ENCODE data around the gene TPRG1L. TPM values are rescaled to one million over a fixed set of nuclear protein-coding genes. Genes with fewer than 3 reads are reported as not detected.

TPRG1L gene
- total RNA-seq, 2 donors from 2014 or later = 8.6 to 24.4 TPM

DNA sequence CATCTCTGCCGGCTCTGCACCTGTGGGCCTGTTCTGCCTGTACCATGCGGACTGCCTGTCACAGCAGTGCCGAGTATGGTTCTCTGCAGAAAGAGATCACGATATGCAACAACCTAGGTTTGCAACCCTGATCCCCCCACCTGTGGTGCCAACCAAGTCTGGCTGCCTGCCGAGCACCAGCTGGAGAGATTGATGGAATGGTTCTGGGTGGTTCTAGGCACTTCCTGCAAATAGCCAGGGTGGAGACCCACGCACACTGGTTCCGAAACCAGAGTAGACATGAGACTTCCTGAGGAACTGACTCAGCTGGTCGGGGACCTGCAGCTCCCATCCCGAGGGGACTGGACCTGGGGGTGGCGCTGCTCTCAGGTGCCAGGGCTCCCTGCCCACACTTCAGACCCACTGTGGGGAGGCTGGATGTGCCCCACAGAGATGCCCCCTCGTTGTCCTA is 5.4 kb downstream of the TPRG1L start:
- ATAC-seq = no peak
- no peak overlapping the region for H3K27ac ChIP-seq
- no peak for DNase-seq
- WGBS, 2 donors = 69 to 81% methylated on average over 9 to 11 of the region's 11 CpGs
- H3K9me3 ChIP-seq = no peaks in the 10 kb centered on the region
- H3K4me3 ChIP-seq = no peak overlapping the region
- peaks cover 0 to 15% of the 10 kb centered on the region in 2 donors for H3K36me3 ChIP-seq (replicated peaks in 1 of 2; ENCODE audit: insufficient read depth in 1 of 2, low read depth in 2 of 2)
- TF ChIP-seq, protein P1, sequence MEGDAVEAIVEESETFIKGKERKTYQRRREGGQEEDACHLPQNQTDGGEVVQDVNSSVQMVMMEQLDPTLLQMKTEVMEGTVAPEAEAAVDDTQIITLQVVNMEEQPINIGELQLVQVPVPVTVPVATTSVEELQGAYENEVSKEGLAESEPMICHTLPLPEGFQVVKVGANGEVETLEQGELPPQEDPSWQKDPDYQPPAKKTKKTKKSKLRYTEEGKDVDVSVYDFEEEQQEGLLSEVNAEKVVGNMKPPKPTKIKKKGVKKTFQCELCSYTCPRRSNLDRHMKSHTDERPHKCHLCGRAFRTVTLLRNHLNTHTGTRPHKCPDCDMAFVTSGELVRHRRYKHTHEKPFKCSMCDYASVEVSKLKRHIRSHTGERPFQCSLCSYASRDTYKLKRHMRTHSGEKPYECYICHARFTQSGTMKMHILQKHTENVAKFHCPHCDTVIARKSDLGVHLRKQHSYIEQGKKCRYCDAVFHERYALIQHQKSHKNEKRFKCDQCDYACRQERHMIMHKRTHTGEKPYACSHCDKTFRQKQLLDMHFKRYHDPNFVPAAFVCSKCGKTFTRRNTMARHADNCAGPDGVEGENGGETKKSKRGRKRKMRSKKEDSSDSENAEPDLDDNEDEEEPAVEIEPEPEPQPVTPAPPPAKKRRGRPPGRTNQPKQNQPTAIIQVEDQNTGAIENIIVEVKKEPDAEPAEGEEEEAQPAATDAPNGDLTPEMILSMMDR (IDR thresholded peaks at IDR 0.05) = no peak
- no peak for TF ChIP-seq POLR2A (IDR thresholded peaks at IDR 0.05)
- no peaks in the 10 kb centered on the region for H3K27me3 ChIP-seq
- peaks cover 9% of the 10 kb centered on the region for H3K4me1 ChIP-seq
- intact Hi-C loops (cut with DNase I) = no loop called here

DNA sequence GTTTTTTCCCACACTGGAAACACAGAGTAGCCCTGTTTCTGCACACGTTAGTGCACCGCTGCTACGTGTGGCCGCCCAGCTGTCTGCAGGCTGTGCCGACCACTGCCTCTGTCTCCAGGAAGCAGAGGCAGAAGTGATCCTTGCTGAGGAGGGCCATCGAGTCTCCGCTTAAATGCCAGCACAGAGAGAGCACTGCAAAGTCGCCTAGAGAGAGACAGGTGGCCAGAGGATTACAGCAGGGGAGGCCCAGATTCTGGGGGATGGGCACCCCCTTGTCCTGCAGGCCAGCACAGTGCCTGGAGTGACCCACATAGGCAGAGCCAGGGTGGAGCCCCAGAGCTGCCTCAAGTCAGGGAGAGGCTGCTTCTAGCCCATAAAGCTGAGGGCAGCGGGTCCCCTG is 6.1 kb downstream of the TPRG1L start:
- intact Hi-C loops (cut with DNase I) = no loop called here

DNA sequence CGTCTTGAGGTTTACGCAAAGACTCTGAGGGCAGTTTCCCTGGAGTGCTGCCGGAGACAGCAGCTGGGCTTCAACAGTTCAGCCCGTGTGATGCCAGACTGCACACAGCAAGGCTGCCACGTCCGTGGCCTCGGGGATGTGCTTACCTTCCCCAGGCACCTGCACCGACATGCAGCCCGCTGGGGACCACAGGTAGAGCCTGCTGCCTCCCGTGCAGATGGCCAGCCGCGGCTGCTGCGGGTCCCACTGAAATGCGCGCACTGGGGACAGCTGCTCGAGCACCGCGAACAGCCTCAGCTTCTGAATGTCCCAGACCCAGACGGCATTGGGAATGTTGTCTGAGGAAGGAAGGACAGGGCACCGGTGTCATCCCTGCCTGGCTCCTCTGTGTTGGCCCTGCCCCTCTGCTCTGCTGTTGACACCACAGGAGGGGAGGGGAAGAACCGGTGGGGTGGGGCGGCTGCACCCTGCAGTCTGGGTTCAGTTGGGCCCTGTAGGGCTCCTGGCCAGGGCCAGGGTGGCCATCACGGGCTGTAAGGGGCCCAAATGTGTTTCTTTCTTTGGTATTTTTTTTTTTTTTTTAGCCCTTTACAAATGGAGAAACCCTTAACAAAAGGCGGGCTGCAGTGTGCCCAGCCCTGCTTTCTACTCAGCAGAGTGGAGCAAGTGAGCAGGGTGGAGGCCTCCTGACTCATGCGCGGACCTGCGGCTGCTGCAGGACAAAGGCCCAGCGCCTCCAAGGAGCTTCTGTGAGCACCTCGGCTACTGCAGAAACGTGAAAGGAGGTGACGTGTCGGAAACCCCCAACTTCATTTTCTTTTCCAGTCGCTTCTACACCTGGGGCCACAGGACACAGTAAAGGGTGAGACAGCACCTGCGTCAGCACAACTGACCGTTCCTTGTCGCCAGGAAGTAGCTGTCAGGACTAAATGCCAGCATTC is 6.8 kb downstream of the TPRG1L start:
- no peaks in the 10 kb centered on the region for H3K9me3 ChIP-seq
- peaks cover 0 to 27% of the 10 kb centered on the region in 2 donors for H3K36me3 ChIP-seq (replicated peaks in 1 of 2; ENCODE audit: insufficient read depth in 1 of 2, low read depth in 2 of 2)
- 92 to 96% methylated on average over 23 to 35 of the region's 36 CpGs for WGBS, 2 donors
- ATAC-seq = no peak
- DNase-seq = no peak
- H3K27ac ChIP-seq = no peak overlapping the region
- H3K4me3 ChIP-seq = no peak overlapping the region
- TF ChIP-seq, protein P1 (IDR thresholded peaks at IDR 0.05) = no peak
- no peak for TF ChIP-seq POLR2A (IDR thresholded peaks at IDR 0.05)
- H3K27me3 ChIP-seq = no peaks in the 10 kb centered on the region
- no peaks in the 10 kb centered on the region for H3K4me1 ChIP-seq
- intact Hi-C loops (cut with DNase I) = no loop called here

More for the DNA sequence above, 6.1 kb downstream of the TPRG1L start:
- Histone ChIP-seq H3K9me3 (no peaks in the 10 kb centered on the region), H3K4me3 (no peak overlapping the region), H3K36me3 (replicated peaks in 1 of 2; ENCODE audit: insufficient read depth in 1 of 2, low read depth in 2 of 2) (peaks cover 0 to 22% of the 10 kb centered on the region in 2 donors), H3K4me1 (peaks cover 3% of the 10 kb centered on the region), H3K27ac (no peak overlapping the region), H3K27me3 (no peaks in the 10 kb centered on the region)
- no peak for ATAC-seq
- WGBS, 2 donors = 72 to 77% methylated on average over 7 to 9 of the region's 9 CpGs
- no peak for DNase-seq
- TF ChIP-seq, protein P1 (IDR thresholded peaks at IDR 0.05) = no peak
- TF ChIP-seq POLR2A (IDR thresholded peaks at IDR 0.05) = no peak

DNA sequence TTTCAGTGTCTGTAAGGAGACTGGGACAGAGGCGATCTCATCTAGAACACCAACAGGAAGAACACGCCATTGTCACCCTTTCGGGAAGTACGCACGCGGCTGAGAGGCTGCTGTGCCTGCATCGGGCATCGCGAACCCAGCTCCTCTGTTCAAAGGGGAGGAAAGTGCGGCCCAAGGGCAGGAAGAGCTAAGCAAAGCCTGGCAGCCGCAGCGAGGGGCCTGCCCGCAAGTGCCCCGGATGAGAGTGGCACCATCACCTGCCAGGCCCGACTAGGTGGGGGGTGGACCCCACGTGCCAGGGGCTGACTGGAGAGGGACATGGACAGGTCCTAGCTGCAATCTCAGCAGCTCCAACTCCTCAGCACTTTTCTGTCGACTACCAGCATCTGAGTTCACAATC is 7.5 kb downstream of the TPRG1L start:
- no peak overlapping the region for H3K27ac ChIP-seq
- peaks cover 0 to 32% of the 10 kb centered on the region in 2 donors for H3K36me3 ChIP-seq (replicated peaks in 1 of 2; ENCODE audit: insufficient read depth in 1 of 2, low read depth in 2 of 2)
- no peak for TF ChIP-seq POLR2A (IDR thresholded peaks at IDR 0.05)
- TF ChIP-seq, protein P1 (IDR thresholded peaks at IDR 0.05) = no peak
- H3K9me3 ChIP-seq = no peaks in the 10 kb centered on the region
- H3K27me3 ChIP-seq = no peaks in the 10 kb centered on the region
- no peak overlapping the region for H3K4me3 ChIP-seq
- DNase-seq (no peak), ATAC-seq (no peak)
- 78 to 89% methylated on average over 2 to 17 of the region's 17 CpGs for WGBS, 2 donors
- H3K4me1 ChIP-seq = no peaks in the 10 kb centered on the region
- intact Hi-C loops (cut with DNase I) = no loop called here

All from body of pancreas (tissue), 4 donors.